HuH-7 (cell line): ENCODE measurements around the gene DCLRE1A.

Experiments used
- DNase-seq: peaks from one replicate; pipeline ENCODE4 v3.0.0; 2011; ENCODE audit warnings: low spot score

Gene DCLRE1A

DNA sequence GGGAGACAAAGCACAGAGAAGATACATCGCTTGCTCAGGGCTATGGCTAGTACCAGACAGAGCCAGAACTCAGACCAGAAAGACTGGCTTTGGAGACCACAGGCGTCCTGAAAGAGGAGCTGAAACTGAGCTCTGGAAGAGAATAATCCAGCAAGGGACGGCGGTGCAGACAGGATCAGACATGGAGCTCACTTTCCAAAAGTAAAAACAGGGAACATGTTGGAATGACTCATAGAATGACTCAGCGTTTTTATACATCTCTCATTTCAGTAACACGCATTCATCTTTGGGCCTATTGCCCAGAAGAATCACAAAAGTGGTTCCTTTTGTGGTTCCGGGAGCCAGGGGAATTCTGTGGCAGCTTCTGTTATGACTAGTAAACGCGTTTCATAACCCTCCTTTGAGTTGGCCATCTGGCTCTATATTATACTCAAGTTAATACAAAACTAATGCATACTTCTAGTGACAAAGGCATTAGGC, 65.2 kb downstream of the DCLRE1A start:
- no peak for DNase-seq
